GM21390 (cell line): ENCODE results near the gene E2F7.
"Not testable (repeated sequence)": the region's sequence is repeated elsewhere in the genome, so short reads cannot be mapped to it uniquely, and the experiment has no call there.

Experiments
- ATAC-seq: cut with Tn5 transposase; IDR thresholded peaks from one replicate; pipeline ENCODE4 v1.9.1; 2021; ENCODE audit not compliant: unreplicated experiment

E2F7 gene, protein sequence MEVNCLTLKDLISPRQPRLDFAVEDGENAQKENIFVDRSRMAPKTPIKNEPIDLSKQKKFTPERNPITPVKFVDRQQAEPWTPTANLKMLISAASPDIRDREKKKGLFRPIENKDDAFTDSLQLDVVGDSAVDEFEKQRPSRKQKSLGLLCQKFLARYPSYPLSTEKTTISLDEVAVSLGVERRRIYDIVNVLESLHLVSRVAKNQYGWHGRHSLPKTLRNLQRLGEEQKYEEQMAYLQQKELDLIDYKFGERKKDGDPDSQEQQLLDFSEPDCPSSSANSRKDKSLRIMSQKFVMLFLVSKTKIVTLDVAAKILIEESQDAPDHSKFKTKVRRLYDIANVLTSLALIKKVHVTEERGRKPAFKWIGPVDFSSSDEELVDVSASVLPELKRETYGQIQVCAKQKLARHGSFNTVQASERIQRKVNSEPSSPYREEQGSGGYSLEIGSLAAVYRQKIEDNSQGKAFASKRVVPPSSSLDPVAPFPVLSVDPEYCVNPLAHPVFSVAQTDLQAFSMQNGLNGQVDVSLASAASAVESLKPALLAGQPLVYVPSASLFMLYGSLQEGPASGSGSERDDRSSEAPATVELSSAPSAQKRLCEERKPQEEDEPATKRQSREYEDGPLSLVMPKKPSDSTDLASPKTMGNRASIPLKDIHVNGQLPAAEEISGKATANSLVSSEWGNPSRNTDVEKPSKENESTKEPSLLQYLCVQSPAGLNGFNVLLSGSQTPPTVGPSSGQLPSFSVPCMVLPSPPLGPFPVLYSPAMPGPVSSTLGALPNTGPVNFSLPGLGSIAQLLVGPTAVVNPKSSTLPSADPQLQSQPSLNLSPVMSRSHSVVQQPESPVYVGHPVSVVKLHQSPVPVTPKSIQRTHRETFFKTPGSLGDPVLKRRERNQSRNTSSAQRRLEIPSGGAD

GRCh38 chr12:77065361-77066204 lies at the start of gene E2F7:
E2F7 (minus strand) TSS chr12:77065569; CDS start chr12:77064635, 934 bp downstream.
- ATAC-seq = peak; percentile 65

DNA sequence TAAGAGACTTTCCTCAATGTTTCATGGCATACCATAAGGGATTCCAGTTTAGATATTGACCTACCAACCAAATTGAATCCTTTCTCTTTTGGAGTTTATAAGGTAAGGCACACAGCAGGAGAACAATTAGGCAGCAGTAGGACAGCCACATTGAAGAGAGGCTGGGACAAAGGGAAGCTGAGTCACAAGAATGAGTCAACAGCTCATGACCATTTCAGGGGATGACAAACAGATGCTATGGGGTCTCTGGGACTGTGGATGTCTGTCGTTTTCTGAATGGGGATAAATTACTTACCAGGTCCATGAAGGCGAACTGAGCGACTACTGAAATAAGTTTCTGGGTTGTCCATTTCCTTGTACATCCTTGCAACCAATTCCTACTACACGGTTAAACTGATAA lies 48.6 kb upstream of the E2F7 start:
- no peak for ATAC-seq

GRCh38 chr12:77108707-77109106 lies 43.3 kb upstream of the E2F7 start:
- ATAC-seq = no peak

- no peak for ATAC-seq
These were observed 41.8 kb upstream of the E2F7 start for GRCh38 chr12:77107121-77107520.

GRCh38 chr12:77104792-77105191 lies 39.4 kb upstream of the E2F7 start:
- no peak for ATAC-seq

- ATAC-seq = no peak
These were observed 38.9 kb upstream of the E2F7 start for GRCh38 chr12:77104286-77104685.

- ATAC-seq = no peak
These were observed 37.3 kb upstream of the E2F7 start for GRCh38 chr12:77102691-77103090.

DNA sequence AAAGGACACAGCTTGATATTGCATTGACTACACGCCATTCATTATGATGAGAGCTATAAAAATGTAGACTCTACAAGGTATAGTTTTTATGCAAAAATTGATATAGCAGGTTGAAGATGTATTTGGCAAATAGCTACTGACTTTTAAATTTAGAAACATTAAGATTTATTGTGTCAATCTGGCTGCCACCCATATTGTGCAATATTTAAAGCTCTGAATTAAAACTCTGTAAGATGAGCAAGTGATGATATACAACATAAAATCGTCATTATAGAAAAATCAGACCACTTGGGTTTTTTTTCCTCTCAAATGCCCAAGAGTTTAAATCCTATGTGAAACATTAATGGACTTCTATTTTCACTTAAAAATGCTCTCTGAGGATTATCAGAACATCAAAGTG lies 36.8 kb upstream of the E2F7 start:
- ATAC-seq = no peak

DNA sequence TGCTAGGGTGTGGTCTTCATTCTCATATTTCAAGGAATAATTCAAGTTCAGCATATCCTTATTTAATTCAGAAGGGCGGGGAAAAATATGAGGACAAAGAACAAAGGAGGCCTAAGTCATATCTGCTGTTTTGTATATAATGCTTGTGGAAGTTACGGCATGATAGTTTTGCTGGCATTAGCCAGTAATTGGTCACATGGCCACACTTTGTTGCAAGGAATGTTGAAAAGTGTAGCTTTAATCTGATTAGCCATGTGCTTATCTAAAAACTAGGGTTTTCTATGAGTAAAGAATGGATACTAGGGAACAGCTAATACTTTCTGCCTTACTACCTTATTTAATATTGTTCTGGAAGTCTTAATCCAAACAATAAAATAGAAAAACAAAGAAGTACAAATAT lies 34.4 kb upstream of the E2F7 start:
- no peak for ATAC-seq

GRCh38 chr12:77097846-77098245 lies 32.5 kb upstream of the E2F7 start:
- no peak for ATAC-seq

DNA sequence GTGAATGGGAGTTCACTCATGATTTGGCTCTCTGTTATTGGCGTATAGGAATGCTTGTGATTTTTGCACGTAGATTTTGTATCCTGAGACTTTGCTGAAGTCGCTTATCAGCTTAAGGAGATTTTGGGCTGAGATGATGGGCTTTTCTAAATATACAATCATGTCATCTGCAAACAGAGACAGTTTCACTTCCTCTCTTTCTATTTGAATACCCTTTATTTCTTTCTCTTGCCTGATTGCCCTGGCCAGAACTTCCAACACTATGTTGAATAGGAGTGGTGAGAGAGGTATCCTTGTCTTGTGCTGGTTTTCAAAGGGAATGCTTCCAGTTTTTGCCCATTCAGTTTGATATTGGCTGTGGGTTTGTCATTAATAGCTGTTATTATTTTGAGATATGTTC lies 26.9 kb upstream of the E2F7 start:
- not testable (repeated sequence) for ATAC-seq

DNA sequence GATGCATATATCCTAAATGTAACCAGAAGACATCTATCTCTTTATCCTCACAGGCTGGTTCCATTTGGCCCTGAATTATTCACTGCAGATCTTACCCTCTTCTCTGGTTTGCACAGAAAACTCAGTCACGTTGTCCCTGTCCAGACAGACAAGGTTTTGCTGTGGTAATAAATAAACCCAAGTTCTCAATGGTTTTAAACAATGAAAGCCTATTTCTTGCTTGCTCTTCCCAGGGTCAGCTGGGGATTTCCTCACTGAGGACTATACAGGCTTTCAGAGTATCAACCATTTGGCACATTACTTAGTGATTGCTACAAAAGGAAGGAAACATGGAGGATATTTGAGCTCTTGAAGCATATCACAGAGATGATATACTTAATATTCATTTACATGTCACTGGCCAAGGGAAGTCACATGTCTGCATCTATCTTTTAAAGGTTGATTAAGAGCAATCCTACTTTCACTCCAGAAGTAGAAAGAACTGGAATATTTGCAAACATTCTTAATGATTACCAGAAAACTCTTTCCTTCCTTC lies 24.4 kb upstream of the E2F7 start:
- no peak for ATAC-seq

GRCh38 chr12:77087427-77087826 lies 22.1 kb upstream of the E2F7 start:
- ATAC-seq = no peak

GRCh38 chr12:77082021-77082420 lies 16.7 kb upstream of the E2F7 start:
- ATAC-seq = no peak

- no peak for ATAC-seq
These were observed 14.3 kb upstream of the E2F7 start for GRCh38 chr12:77079631-77080030.

DNA sequence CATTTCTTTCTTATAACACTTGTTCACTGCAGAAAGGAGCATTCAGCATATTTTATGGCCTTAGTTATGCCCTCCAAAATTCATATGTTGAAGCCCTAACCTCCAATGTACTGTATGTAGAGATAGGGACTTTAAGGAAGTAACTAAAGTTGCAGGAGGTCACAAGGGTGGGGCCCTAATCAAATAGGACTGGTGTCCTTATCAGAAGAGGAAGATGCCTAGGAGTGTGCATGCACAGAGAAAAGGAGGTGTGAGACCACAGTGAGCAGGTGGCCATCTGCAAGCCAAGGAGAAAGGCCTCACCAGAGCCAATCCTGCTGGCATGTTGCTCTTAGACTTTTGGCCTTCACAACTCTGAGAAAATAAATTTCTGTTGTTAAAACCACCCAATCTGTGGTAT lies 12.9 kb upstream of the E2F7 start:
- no peak for ATAC-seq

DNA sequence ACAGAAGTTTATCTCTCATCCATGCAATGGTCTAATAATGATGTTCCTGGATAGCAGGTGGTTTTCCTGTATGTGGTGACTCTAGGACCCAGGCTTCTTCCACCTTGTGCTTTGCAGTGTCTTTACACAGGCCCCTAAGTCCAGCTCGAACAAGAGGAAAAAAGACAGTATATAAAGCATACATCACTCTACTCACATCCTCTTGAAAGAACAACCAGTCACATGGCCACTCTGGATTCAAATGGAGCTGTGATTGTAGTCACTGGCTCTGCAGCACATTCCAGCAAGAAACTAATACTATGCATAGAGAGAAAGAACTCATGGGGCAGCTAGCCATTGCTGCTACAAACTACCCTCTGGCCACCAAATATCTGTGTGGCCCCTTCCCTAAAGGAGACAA lies 11.5 kb upstream of the E2F7 start:
- ATAC-seq = no peak

GRCh38 chr12:77073894-77074293 lies 8.5 kb upstream of the E2F7 start:
- ATAC-seq = not testable (repeated sequence)

DNA sequence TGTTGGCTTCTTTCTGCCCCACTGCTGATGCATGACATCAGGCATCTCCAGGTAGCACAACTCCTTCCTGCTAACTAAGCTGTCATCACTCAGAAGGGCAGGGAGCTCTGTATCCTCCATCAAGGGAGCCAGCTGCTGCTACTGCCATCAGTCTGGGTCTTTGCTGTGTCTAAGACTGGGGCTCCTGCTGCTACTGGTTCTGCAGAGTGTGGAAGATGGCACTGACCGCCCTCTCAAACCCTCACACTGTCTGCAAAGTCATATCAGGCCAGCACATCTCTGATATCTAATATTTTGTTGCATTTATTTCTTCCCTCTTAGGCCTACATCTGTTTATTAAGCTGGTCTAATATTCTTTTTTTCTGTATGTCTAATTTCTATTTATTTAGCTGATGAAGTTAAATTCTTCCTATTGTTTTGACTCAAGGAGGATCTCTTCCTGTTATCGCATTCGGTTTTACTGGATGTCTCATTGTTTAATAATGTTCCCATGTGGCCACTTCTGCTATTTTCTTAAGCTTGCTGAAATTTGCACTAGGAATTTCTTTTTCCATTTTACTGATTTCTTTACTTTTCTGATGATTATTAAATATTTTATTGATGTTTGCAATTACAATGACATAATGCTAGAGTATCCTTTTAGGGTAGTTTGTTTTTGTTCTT lies 7.6 kb upstream of the E2F7 start:
- ATAC-seq = no peak

GRCh38 chr12:77070800-77071449 lies 5.6 kb upstream of the E2F7 start:
- ATAC-seq = peak; percentile 7
